ENCODE measurements around the gene IL1R1. TPM values are rescaled to one million over a fixed set of nuclear protein-coding genes. Genes with fewer than 3 reads are reported as not detected.

The IL1R1 gene
- total RNA-seq, 1 donor from 2014 or later = 49.9 TPM

DNA sequence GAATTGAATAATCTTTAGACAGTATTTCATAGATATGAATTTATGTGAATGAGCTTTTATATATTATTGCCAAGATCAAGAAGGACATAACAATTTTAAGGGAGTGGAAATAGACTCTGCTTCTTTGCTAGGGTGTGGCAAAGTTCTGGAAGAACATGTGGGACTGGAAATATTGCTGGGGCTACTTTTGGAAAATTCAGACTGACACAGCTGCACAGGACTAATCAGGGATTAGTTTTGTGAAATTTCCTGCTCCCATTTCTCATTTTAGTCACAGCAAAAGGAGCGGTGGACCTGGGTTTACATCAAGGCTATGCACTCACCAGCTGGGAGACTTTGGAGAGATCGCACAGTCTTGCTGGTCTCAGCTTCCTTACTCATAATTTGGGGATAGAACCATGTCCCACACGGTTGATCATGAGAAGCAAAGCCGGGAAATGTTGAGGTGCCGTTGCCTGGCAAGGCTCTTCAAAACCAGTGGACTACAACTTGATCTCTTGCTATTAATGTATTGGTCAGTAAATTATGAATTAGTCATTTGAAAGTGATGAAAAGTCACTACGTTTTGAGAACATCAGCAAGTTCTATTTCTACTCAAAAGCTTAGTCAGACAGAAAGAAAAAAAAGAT lies 86.7 kb downstream of the IL1R1 start:
- ATAC-seq = no peak
- intact Hi-C loops (cut with DNase I) = no loop called here
- DNase-seq (ENCODE audit: low spot score) = no peak

Other genes starting within 250 kb of the IL1R1 start
- 5.7 TPM for gene IL1R2, start 150.8 kb upstream of the IL1R1 start, total RNA-seq
- gene IL1RL2, start 44.3 kb downstream of the IL1R1 start, total RNA-seq = not detected
- 3.8 TPM for gene IL1RL1, start 168.8 kb downstream of the IL1R1 start, total RNA-seq
- 4.9 TPM for gene IL18R1, start 213.1 kb downstream of the IL1R1 start, total RNA-seq

Measured in sciatic nerve (tissue), 2 donors.